Fibroblast of skin of left biceps (primary cell): ENCODE measurements around the gene ASB13.
A peak's percentile ranks its signal among the peaks of the same experiment; 100 is the strongest.

Experiments used
- DNase-seq, 2 experiments: peaks; one replicate each; pipeline ENCODE4 v3.0.0-alpha.2; 2013; ENCODE audit warnings: low read depth in 2 of 2

ASB13 gene

GRCh38 chr10:5647507-5648240 is 18.7 kb downstream of the ASB13 start:
- no peak for DNase-seq

GRCh38 chr10:5645944-5646617 is 20.3 kb downstream of the ASB13 start:
- no peak for DNase-seq

GRCh38 chr10:5645375-5645774 is 21.0 kb downstream of the ASB13 start:
- DNase-seq, result no peak

GRCh38 chr10:5644930-5645329 is 21.5 kb downstream of the ASB13 start:
- no peak for DNase-seq

- peak; percentile 68 to 73 for DNase-seq
These were observed 22.9 kb downstream of the ASB13 start for GRCh38 chr10:5643346-5644067.

GRCh38 chr10:5641501-5641900 is 24.9 kb downstream of the ASB13 start:
- DNase-seq, result no peak

GRCh38 chr10:5640501-5640900 is 25.9 kb downstream of the ASB13 start:
- no peak for DNase-seq

- DNase-seq, result no peak
These were observed 26.4 kb downstream of the ASB13 start for GRCh38 chr10:5640036-5640435.

GRCh38 chr10:5639066-5639465 is 27.3 kb downstream of the ASB13 start:
- DNase-seq, result no peak

GRCh38 chr10:5638494-5638893 is 27.9 kb downstream of the ASB13 start:
- no peak for DNase-seq

- no peak for DNase-seq
These were observed 31.5 kb downstream of the ASB13 start for GRCh38 chr10:5634918-5635317.

- DNase-seq, result no peak
These were observed 33.1 kb downstream of the ASB13 start for GRCh38 chr10:5633166-5633749.

- no peak for DNase-seq
These were observed 33.9 kb downstream of the ASB13 start for GRCh38 chr10:5632446-5632845.

- DNase-seq, result no peak
These were observed 34.5 kb downstream of the ASB13 start for GRCh38 chr10:5631936-5632335.

GRCh38 chr10:5630112-5630436 is 36.3 kb downstream of the ASB13 start:
- DNase-seq, result no peak

GRCh38 chr10:5629303-5630111 is 36.9 kb downstream of the ASB13 start:
- peak; percentile 60 to 65 for DNase-seq

- DNase-seq, result no peak
These were observed 37.7 kb downstream of the ASB13 start for GRCh38 chr10:5628451-5629302.

- DNase-seq, result no peak
These were observed 38.8 kb downstream of the ASB13 start for GRCh38 chr10:5627486-5628044.

- no peak for DNase-seq
These were observed 40.2 kb downstream of the ASB13 start for GRCh38 chr10:5625992-5626777.

GRCh38 chr10:5624701-5625100 is 41.7 kb downstream of the ASB13 start:
- no peak for DNase-seq
